Activated CD8-positive, alpha-beta T cell treated with anti-CD3 and anti-CD28 coated beads for 36 hours (primary cell): ENCODE results near the gene PALLD. TPM values are rescaled to one million over a fixed set of nuclear protein-coding genes. Genes with fewer than 3 reads are reported as not detected.

Source experiments
- ATAC-seq: fragments of 200-7000 bp; cut with Tn5 transposase; one replicate; pipeline ENCODE4 v1.10.0; 2021; ENCODE audit warnings: mild to moderate bottlenecking, moderate library complexity
- CTCF ChIA-PET: fragments of 350-600 bp; sonication (Branson Sonifier 250); formaldehyde crosslinking; loops from one replicate; lab custom pipeline; 2021; ENCODE audit warnings: antibody characterized with exemption; lab: Charles Lee
- POLR2A ChIA-PET: fragments of 350-600 bp; sonication (Branson Sonifier 250); formaldehyde crosslinking; loops from one replicate; lab custom pipeline; 2021; ENCODE audit warnings: antibody characterized with exemption; lab: Charles Lee
- DNase-seq: peaks from one replicate; pipeline ENCODE4 v3.0.0-alpha.2; 2020
- H3K27ac Mint-ChIP-seq: one replicate; pipeline ENCODE4 v1.8.0; 2021; ENCODE audit warnings: mild to moderate bottlenecking, mixed read lengths
- H3K27me3 Mint-ChIP-seq: one replicate; pipeline ENCODE4 v1.8.0; 2021; ENCODE audit warnings: mixed read lengths
- H3K36me3 Mint-ChIP-seq: one replicate; pipeline ENCODE4 v1.8.0; 2021; ENCODE audit warnings: low read depth, mixed read lengths
- H3K4me1 Mint-ChIP-seq: one replicate; pipeline ENCODE4 v1.8.0; 2021; ENCODE audit warnings: low read depth, mixed read lengths
- H3K4me3 Mint-ChIP-seq: one replicate; pipeline ENCODE4 v1.8.0; 2021; ENCODE audit warnings: mild to moderate bottlenecking, moderate library complexity, mixed read lengths
- H3K9me3 Mint-ChIP-seq: one replicate; pipeline ENCODE4 v1.8.0; 2021; ENCODE audit warnings: mixed read lengths
- intact Hi-C: fragments of 100-400 bp; cut with micrococcal nuclease; formaldehyde crosslinking; loops from one replicate; pipeline ENCODE4 v1.10.0; 2022
- total RNA-seq, 2 experiments: library from RNA; stranded (reverse); gene quantifications; one replicate each; pipeline ENCODE4 v1.2.3, GENCODE V29; 2021
- TF ChIP-seq, protein P1 (sequence below): fragments of 200-600 bp; IDR thresholded peaks from one replicate; pipeline ENCODE4 v1.8.0; 2022; ENCODE audit warnings: antibody characterized with exemption, mild to moderate bottlenecking

The PALLD gene
- total RNA-seq, 2 experiments from 2014 or later = 0.41 to 0.60 TPM

DNA sequence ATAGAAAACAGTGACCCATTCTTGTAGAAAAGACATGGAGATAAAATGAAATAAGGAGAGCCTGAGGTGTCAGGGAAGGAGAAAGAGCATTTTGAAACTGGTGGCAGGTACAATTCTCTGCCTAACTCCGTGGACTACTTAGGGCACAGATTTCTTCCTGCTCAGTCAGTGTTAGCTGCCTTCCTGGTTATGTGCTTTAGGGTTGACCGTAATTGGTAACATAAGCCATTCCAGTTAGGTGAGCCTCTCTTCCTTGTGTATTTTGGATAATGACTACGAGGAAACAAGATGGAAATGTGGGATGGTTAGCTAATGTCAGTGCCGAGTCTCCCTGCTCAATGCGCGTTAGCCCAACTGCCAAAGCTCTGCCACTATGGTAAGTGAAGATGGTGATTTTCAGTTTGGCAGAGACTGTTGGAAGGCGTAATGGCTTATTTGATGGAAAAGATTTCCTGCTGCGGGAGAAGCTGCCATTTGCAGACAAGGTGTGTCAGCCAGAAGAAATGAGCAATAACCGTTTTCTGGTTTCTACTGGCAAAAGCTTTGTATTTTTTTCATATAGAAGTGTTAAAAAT is 339.1 kb downstream of the PALLD start:
- peaks cover 8% of the 10 kb centered on the region for H3K4me1 Mint-ChIP-seq
- CTCF ChIA-PET = no interaction called here
- H3K36me3 Mint-ChIP-seq = no peaks in the 10 kb centered on the region
- peaks cover 45% of the 10 kb centered on the region for H3K27me3 Mint-ChIP-seq
- ATAC-seq = no peak
- no peak overlapping the region for H3K4me3 Mint-ChIP-seq
- H3K9me3 Mint-ChIP-seq = no peaks in the 10 kb centered on the region
- intact Hi-C loops = no loop called here
- no peak overlapping the region for H3K27ac Mint-ChIP-seq
- TF ChIP-seq, protein P1, sequence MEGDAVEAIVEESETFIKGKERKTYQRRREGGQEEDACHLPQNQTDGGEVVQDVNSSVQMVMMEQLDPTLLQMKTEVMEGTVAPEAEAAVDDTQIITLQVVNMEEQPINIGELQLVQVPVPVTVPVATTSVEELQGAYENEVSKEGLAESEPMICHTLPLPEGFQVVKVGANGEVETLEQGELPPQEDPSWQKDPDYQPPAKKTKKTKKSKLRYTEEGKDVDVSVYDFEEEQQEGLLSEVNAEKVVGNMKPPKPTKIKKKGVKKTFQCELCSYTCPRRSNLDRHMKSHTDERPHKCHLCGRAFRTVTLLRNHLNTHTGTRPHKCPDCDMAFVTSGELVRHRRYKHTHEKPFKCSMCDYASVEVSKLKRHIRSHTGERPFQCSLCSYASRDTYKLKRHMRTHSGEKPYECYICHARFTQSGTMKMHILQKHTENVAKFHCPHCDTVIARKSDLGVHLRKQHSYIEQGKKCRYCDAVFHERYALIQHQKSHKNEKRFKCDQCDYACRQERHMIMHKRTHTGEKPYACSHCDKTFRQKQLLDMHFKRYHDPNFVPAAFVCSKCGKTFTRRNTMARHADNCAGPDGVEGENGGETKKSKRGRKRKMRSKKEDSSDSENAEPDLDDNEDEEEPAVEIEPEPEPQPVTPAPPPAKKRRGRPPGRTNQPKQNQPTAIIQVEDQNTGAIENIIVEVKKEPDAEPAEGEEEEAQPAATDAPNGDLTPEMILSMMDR = no peak
- no peak for DNase-seq
- POLR2A ChIA-PET = interaction anchor here (1.1 kb wide), 1 partner anchor 19 kb away, joined by 4 read pairs; no protein-coding TSS in a partner anchor

DNA sequence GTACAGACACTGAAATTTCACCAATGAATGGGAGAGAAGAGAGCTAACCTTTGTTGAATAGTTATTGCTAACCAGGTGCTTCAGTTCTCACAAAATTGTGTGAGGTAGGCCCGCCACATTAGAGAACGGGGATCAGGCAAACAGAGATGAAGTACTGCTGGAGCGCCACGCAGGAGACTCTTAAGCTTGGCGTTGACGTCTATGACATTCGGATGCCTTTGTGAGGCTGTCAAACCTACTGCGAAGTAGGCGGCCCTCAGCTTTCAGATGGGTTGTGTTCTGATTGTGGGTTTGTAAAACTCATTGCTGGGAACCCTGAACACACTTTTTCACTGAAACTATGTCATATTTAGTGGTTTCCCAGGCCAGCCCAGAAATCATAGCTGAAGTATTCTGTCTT is 339.6 kb downstream of the PALLD start:
- CTCF ChIA-PET = no interaction called here
- TF ChIP-seq, protein P1 = no peak
- Mint-ChIP-seq H3K36me3 (no peaks in the 10 kb centered on the region), H3K4me3 (no peak overlapping the region), H3K4me1 (peaks cover 6% of the 10 kb centered on the region), H3K27ac (no peak overlapping the region), H3K27me3 (peaks cover 39% of the 10 kb centered on the region), H3K9me3 (no peaks in the 10 kb centered on the region)
- no peak for ATAC-seq
- POLR2A ChIA-PET = interaction anchor here (1.1 kb wide), 1 partner anchor 20 kb away, joined by 4 read pairs; no protein-coding TSS in a partner anchor
- intact Hi-C loops = no loop called here
- no peak for DNase-seq

DNA sequence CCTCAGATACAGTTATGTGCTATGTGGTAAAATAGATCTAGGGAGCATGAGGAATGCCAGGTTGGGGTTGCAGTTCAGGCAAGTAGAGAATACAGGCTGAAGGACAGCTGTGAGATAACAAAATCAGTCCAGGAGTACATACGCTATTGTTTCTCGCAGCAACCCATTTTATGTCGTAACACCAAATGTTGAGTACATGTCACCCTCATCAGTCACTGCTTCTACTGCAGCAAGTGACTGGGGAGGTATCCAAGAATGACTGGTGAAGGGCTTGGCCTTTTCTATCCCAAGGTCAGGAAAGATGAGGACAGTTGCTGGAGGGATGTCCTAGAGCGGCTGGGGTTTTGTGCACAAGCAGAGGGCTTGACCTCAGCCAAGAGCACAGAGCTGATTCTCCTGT is 341.1 kb downstream of the PALLD start:
- Mint-ChIP-seq H3K4me3 (no peak overlapping the region), H3K9me3 (no peaks in the 10 kb centered on the region), H3K27ac (no peak overlapping the region), H3K36me3 (no peaks in the 10 kb centered on the region), H3K4me1 (no peaks in the 10 kb centered on the region), H3K27me3 (peaks cover 31% of the 10 kb centered on the region)
- DNase-seq (no peak), ATAC-seq (no peak)
- TF ChIP-seq, protein P1 = no peak
- ChIA-PET CTCF (interaction anchor here (1.2 kb wide), 1 partner anchor 11 kb away, joined by 3 read pairs; no protein-coding TSS in a partner anchor), POLR2A (no interaction called here)
- intact Hi-C loops = no loop called here

DNA sequence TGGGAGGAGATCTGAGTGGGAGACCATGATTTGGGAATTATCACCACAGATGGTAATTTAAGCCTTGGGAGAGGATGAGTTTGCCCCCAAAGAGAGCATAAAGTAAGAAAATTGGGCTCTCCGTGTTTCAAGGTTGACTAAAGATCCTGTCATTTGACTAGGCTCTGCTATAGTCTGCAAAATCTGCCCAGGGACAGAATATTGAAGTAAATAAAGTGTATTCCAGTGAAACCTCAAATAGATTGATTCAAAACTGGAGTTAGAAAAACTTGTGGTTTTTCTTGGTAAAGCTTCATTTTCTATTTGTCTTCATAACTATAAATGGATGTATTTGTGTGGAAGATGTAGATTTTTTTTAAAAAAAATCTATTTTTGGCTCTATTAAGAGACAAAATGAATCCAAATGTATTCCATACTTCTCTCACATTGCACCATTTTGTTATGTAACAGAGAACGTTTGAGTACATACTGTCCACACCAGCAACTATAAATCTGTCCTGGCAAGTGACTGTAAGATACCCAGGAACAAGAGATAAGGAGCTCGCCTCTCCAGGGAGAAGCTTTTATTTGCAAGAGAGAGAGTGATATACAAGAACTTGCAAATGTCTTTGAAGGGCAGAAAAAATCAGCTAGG is 343.0 kb downstream of the PALLD start:
- ChIA-PET POLR2A (interaction anchor here (1.0 kb wide), 1 partner anchor 13 kb away, joined by 3 read pairs; no protein-coding TSS in a partner anchor), CTCF (no interaction called here)
- H3K9me3 Mint-ChIP-seq = no peaks in the 10 kb centered on the region
- no peaks in the 10 kb centered on the region for H3K36me3 Mint-ChIP-seq
- ATAC-seq (no peak), DNase-seq (no peak)
- peaks cover 23% of the 10 kb centered on the region for H3K27me3 Mint-ChIP-seq
- no peak overlapping the region for H3K27ac Mint-ChIP-seq
- no peaks in the 10 kb centered on the region for H3K4me1 Mint-ChIP-seq
- no peak overlapping the region for H3K4me3 Mint-ChIP-seq
- TF ChIP-seq, protein P1 = no peak
- intact Hi-C loops = no loop called here

DNA sequence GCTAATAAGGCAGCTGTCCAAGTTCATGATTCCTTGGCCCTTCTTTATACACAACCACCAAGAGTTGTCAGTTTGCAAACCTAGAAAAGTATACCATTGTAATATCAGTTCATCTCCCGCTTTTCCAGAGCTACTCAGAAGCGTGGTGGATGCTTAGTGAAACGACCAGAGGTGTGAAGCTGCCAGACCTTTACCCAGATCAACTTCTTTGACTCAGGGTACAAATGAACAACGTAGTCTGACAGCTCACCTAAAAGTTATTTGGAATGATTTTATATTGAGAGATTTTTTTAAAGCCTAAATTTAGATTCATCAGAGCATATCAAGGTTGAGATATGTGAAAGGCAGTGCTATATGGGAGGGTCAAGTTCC is 343.5 kb downstream of the PALLD start:
- ChIA-PET CTCF (no interaction called here), POLR2A (interaction anchor here (1.0 kb wide), 1 partner anchor 12 kb away, joined by 3 read pairs; no protein-coding TSS in a partner anchor)
- no peak overlapping the region for H3K27ac Mint-ChIP-seq
- intact Hi-C loops = no loop called here
- TF ChIP-seq, protein P1 = no peak
- H3K27me3 Mint-ChIP-seq = peaks cover 23% of the 10 kb centered on the region
- no peak for ATAC-seq
- no peaks in the 10 kb centered on the region for H3K36me3 Mint-ChIP-seq
- no peak overlapping the region for H3K4me3 Mint-ChIP-seq
- H3K4me1 Mint-ChIP-seq = no peaks in the 10 kb centered on the region
- no peaks in the 10 kb centered on the region for H3K9me3 Mint-ChIP-seq
- DNase-seq = no peak
